Measurements from ENCODE around the gene XKRX.

DNA sequence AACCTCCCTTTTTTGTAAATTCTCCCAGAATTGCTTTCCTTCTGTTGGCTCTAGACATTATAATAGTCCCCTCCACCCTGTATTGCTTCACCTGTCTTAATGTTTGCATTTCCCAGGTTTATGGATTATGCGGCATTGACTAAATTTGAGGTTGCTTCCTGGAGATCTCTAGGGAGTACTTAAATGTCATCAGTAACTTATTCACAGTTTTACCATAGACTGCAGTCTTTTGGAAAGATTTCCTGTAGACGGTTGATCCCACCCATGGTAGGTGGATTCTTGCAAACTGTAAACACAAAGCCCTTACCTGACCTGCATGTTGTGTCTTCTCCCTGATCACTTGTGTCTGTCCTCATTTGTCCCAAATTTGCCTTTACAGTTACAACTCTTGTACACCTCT is 48.3 kb downstream of the XKRX start:
- TF ChIP-seq EP300 (IDR thresholded peaks at IDR 0.05; ENCODE audit: borderline replicate concordance) (no peak), YY1 (IDR thresholded peaks at IDR 0.05; ENCODE audit: low read depth) (no peak)
